Measurements from ENCODE around the gene MUC4. TPM values are rescaled to one million over a fixed set of nuclear protein-coding genes. Genes with fewer than 3 reads are reported as not detected.
A peak's percentile ranks its signal among the peaks of the same experiment; 100 is the strongest.

The MUC4 gene
- total and polyA plus RNA-seq, 9 of the 15 experiments (the other 6 are each of a cell fraction or from before 2014, with no cell fraction given), result under 0.01 to 0.21 (median 0.10) TPM; not detected in 4

DNA sequence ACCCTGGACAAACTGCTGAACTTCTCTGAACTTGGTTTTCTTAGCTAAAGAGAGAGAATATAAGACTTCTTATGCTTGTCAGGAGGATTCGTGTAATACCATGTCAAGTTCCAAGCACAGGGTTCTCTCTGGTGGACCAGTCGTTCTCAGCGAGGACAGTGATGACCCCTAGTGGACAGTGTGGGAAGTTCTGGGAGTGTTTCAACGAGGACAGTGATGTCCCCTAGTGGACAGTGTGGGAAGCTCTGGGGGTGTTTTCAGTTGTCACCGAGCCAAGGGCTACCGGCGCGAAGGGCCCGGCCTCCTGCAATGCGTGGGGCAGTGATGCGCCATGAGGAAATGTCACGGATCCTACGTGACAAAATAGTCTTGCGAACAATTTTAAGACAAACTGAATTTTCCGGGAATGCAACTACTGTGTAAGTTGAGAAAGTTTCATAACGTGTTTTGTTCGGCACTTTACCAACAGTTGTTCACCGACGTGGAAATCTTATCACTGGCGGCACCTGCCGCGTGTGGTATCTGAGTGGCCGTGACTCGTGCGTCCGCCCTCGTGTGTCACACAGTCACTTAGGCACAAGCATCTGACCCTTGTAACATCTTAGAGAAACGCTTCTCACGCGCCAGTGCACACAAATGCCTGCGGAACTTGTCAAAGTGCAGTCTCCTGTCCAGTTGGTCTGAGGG, 39.3 kb upstream of the MUC4 start (continued):
- TF ChIP-seq, protein P1, sequence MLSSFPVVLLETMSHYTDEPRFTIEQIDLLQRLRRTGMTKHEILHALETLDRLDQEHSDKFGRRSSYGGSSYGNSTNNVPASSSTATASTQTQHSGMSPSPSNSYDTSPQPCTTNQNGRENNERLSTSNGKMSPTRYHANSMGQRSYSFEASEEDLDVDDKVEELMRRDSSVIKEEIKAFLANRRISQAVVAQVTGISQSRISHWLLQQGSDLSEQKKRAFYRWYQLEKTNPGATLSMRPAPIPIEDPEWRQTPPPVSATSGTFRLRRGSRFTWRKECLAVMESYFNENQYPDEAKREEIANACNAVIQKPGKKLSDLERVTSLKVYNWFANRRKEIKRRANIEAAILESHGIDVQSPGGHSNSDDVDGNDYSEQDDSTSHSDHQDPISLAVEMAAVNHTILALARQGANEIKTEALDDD (IDR thresholded peaks at IDR 0.05), result peak; percentile 26; the same call in 1 of the 2 replicates
- TF ChIP-seq, protein P2, sequence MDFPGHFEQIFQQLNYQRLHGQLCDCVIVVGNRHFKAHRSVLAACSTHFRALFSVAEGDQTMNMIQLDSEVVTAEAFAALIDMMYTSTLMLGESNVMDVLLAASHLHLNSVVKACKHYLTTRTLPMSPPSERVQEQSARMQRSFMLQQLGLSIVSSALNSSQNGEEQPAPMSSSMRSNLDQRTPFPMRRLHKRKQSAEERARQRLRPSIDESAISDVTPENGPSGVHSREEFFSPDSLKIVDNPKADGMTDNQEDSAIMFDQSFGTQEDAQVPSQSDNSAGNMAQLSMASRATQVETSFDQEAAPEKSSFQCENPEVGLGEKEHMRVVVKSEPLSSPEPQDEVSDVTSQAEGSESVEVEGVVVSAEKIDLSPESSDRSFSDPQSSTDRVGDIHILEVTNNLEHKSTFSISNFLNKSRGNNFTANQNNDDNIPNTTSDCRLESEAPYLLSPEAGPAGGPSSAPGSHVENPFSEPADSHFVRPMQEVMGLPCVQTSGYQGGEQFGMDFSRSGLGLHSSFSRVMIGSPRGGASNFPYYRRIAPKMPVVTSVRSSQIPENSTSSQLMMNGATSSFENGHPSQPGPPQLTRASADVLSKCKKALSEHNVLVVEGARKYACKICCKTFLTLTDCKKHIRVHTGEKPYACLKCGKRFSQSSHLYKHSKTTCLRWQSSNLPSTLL (IDR thresholded peaks at IDR 0.05), result no peak
- TF ChIP-seq XRCC4 (IDR thresholded peaks at IDR 0.05; ENCODE audit: extremely low read depth, insufficient read depth, insufficient read length) (no peak), TCF3 (CRISPR knock-in tag; IDR thresholded peaks at IDR 0.05) (peak; percentile 33), NCOR1 (IDR thresholded peaks at IDR 0.05) (no peak; the same call in none of the 2 replicates), CREBBP (IDR thresholded peaks at IDR 0.05; ENCODE audit: low read depth, low read length) (no peak), NCOA4 (IDR thresholded peaks at IDR 0.05; ENCODE audit: partially characterized antibody) (no peak), SMAD3 (CRISPR knock-in tag; conservative IDR thresholded peaks at IDR 0.05) (peak; percentile 32; the same call in 1 of the 2 replicates), SRSF7 (optimal IDR thresholded peaks at IDR 0.05; ENCODE audit: low read depth, low read length) (no peak), PPARD (CRISPR knock-in tag; IDR thresholded peaks at IDR 0.05) (no peak), JUN (IDR thresholded peaks at IDR 0.05; ENCODE audit: borderline replicate concordance, low read depth, low read length) (peak; percentile 74), JUN (CRISPR knock-in tag; IDR thresholded peaks at IDR 0.05; ENCODE audit: borderline replicate concordance) (no peak), NFE2L1 (tag; IDR thresholded peaks at IDR 0.05; ENCODE audit: borderline replicate concordance, low read depth) (no peak), MTA2 (IDR thresholded peaks at IDR 0.05; ENCODE audit: low read depth) (no peak), ZNF124 (CRISPR knock-in tag; IDR thresholded peaks at IDR 0.05) (no peak), ZNF384 (IDR thresholded peaks at IDR 0.05; ENCODE audit: low read depth, low read length) (0 out of 2 replicates have a peak, but pooled peaks have one; percentile 15)
- TF ChIP-seq, protein P3, sequence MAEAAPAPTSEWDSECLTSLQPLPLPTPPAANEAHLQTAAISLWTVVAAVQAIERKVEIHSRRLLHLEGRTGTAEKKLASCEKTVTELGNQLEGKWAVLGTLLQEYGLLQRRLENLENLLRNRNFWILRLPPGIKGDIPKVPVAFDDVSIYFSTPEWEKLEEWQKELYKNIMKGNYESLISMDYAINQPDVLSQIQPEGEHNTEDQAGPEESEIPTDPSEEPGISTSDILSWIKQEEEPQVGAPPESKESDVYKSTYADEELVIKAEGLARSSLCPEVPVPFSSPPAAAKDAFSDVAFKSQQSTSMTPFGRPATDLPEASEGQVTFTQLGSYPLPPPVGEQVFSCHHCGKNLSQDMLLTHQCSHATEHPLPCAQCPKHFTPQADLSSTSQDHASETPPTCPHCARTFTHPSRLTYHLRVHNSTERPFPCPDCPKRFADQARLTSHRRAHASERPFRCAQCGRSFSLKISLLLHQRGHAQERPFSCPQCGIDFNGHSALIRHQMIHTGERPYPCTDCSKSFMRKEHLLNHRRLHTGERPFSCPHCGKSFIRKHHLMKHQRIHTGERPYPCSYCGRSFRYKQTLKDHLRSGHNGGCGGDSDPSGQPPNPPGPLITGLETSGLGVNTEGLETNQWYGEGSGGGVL (CRISPR knock-in tag; IDR thresholded peaks at IDR 0.05), result no peak
- TF ChIP-seq, protein P4, sequence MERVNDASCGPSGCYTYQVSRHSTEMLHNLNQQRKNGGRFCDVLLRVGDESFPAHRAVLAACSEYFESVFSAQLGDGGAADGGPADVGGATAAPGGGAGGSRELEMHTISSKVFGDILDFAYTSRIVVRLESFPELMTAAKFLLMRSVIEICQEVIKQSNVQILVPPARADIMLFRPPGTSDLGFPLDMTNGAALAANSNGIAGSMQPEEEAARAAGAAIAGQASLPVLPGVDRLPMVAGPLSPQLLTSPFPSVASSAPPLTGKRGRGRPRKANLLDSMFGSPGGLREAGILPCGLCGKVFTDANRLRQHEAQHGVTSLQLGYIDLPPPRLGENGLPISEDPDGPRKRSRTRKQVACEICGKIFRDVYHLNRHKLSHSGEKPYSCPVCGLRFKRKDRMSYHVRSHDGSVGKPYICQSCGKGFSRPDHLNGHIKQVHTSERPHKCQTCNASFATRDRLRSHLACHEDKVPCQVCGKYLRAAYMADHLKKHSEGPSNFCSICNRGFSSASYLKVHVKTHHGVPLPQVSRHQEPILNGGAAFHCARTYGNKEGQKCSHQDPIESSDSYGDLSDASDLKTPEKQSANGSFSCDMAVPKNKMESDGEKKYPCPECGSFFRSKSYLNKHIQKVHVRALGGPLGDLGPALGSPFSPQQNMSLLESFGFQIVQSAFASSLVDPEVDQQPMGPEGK (CRISPR knock-in tag; IDR thresholded peaks at IDR 0.05; ENCODE audit: borderline replicate concordance), result no peak
- TF ChIP-seq, protein P5, sequence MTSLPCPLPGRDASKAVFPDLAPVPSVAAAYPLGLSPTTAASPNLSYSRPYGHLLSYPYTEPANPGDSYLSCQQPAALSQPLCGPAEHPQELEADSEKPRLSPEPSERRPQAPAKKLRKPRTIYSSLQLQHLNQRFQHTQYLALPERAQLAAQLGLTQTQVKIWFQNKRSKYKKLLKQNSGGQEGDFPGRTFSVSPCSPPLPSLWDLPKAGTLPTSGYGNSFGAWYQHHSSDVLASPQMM (CRISPR knock-in tag; IDR thresholded peaks at IDR 0.05), result no peak

Data from K562 (cell line).